Mononuclear cell (primary cell): ENCODE measurements around the gene LCE3B. TPM values are rescaled to one million over a fixed set of nuclear protein-coding genes. Genes with fewer than 3 reads are reported as not detected.
"Not testable (repeated sequence)": the region's sequence is repeated elsewhere in the genome, so short reads cannot be mapped to it uniquely, and the experiment has no call there.

Experiments
- H3K27me3 ChIP-seq: 2 replicates; pipeline ENCODE4 v1.6.0; 2011; ENCODE audit warnings: low read length, control low read depth; ENCODE audit not compliant: insufficient read depth
- H3K4me1 ChIP-seq: 2 replicates; pipeline ENCODE4 v1.5.1; 2011; ENCODE audit warnings: mild to moderate bottlenecking, low read length, control low read depth; ENCODE audit not compliant: insufficient read depth
- H3K4me3 ChIP-seq: 2 replicates; pipeline ENCODE4 v1.5.1; 2011; ENCODE audit warnings: mild to moderate bottlenecking, low read length, moderate library complexity
- H3K9me3 ChIP-seq: 2 replicates; pipeline ENCODE4 v1.5.1; 2011; ENCODE audit warnings: low read depth, mild to moderate bottlenecking, control low read depth, low read length
- total RNA-seq: library from RNA; depleted of rRNA; stranded (reverse); fragments of >200 nt; gene quantifications from one replicate; pipeline ENCODE4 v1.2.3, GENCODE V29; 2012

The LCE3B gene
- total RNA-seq = not detected

DNA sequence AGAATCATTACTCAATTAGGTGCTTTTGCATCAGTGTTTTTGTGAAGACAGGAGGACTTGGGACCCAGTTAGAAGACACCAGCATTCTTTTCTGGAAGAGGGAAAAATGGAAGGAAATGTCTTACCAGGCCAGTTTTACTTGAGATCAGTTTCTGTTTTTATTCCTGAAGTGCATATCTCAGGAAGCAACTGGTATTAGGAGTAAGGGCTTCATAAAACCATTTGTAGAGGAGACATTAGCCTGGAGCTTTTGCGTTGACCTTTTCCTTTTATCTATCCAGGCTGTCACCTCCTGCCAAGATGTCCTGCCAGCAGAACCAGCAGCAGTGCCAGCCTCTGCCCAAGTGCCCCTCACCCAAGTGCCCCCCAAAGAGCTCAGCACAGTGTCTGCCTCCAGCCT is at the start of gene LCE3B:
LCE3B (plus strand) TSS at position 301 of the 400 bp plus-strand sequence; CDS start at position 301, 0 bp downstream.
- Histone ChIP-seq H3K9me3 (no peaks in the 10 kb centered on the region), H3K4me1 (no peaks in the 10 kb centered on the region), H3K4me3 (no peak within 1 kb of the TSS), H3K27me3 (no peaks in the 10 kb centered on the region)

DNA sequence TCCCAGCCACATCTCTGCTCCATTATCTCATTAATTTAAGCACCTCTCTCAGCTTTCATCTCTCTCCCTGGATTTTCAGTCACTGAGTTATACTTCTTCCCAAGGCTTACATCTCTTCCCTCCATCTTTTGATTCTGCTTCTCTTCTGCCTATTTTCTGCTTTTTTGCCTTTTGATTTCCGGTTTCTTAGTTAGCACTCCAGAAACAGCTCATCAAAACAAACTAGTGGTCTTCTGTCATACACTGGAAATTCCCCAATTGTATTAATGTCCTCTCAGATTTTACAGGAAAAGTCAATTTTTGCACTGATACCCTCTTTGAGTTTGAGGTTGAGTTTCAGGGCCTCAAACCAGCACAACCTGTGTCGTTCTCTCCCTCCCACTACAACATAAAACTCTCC is 48.5 kb upstream of the LCE3B start:
- H3K27me3 ChIP-seq = no peaks in the 10 kb centered on the region
- H3K4me1 ChIP-seq = no peaks in the 10 kb centered on the region
- H3K9me3 ChIP-seq = peaks cover 11% of the 10 kb centered on the region
- H3K4me3 ChIP-seq = no peak overlapping the region

GRCh38 chr1:152565535-152566215 is 47.9 kb upstream of the LCE3B start:
- Histone ChIP-seq H3K27me3 (no peaks in the 10 kb centered on the region), H3K4me3 (no peak overlapping the region), H3K9me3 (peaks cover 15% of the 10 kb centered on the region), H3K4me1 (no peaks in the 10 kb centered on the region)

DNA sequence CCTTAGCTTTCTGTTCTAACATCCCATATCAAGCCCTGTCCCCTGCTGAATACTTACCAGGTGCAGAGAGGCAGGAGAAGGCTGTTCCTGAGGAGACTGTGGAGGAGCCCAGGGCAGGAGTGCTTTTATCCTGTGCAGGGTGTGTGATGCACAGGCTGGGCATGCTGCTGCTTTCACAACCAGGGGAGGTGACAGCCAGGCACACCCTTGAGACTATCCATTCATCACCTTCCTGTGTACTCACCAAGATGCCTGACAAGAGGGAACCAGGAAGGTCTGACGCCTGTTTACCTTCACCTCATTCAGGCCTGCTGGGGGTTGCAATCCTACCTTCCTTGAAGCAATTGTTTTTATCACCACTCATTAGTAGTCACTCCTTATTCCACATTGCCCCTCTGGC is 46.9 kb upstream of the LCE3B start, which contains the start of gene LCE3E:
LCE3E (minus strand) TSS at position 100 of the 400 bp plus-strand sequence. CDS start 572 bp downstream, outside the sequence.
- Histone ChIP-seq H3K9me3 (peaks cover 15% of the 10 kb centered on the region), H3K4me1 (no peaks in the 10 kb centered on the region), H3K4me3 (no peak within 1 kb of the TSS), H3K27me3 (peaks cover 1% of the 10 kb centered on the region)

DNA sequence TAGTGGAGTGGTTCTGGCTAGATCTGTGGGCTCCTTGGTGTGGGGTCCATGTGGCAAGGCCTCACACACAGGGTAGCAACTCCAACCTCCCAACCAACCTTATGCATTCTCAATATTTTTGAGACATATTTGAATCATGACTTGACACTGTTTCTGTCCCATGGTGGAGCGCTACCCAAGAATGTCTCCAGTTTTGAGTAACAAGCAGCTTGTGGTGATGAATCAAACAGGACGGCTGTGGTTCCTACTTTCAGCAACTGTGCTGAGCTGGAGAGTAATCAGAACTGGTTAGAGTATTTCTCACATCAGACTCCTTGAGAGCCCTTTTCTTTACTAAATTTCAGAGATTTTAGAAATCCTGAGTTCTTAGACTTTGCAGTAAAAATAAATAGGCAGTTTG is 36.4 kb upstream of the LCE3B start:
- no peaks in the 10 kb centered on the region for H3K4me1 ChIP-seq
- no peak overlapping the region for H3K4me3 ChIP-seq
- no peaks in the 10 kb centered on the region for H3K27me3 ChIP-seq
- H3K9me3 ChIP-seq = no peaks in the 10 kb centered on the region

- H3K4me3 ChIP-seq, H3K4me1 ChIP-seq, H3K27me3 ChIP-seq, H3K9me3 ChIP-seq: not testable (repeated sequence)
Observed at GRCh38 chr1:152579526-152579925, 34.1 kb upstream of the LCE3B start.

DNA sequence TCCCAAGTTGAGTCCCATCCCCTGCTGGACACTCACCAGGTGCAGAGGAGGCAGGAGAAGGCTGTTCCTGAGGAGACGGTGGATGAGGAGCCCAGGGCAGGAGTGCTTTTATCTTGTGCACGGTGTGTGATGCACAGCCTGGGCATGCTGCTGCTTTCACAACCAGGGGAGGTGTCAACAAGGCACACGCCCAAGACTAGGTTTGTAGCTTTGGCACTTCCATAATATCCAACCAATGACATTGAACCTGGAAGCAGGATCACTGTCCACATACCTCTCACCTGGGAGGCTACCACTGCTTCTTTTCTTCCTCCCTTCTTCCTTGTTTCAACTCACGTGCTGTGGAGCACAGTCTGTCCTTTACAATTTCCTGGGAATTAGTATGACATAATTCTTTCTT is 33.2 kb upstream of the LCE3B start, which contains the start of gene LCE3D:
LCE3D (minus strand) TSS at position 84 of the 400 bp plus-strand sequence. CDS start 580 bp downstream, outside the sequence.
- peaks cover 1% of the 10 kb centered on the region for H3K27me3 ChIP-seq
- no peaks in the 10 kb centered on the region for H3K9me3 ChIP-seq
- H3K4me1 ChIP-seq = no peaks in the 10 kb centered on the region
- H3K4me3 ChIP-seq = no peak within 1 kb of the TSS

DNA sequence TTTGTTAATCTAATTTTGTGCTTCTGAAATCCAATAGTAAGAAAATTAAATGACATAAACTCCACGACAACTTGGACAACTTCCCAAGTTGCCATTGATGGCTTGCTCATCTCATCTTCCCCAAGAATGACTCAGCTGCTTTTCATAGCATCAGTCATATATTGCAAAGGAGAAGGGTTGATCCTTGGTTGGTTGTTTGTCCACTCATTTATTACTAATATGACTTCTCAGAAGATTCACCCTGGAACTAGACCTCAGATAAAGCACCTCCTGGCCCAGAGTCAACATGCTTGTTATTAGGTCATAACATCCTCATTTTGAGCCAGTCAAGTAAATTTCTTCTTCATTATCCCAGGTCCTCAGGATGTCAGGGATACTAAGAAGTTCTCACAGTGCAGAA is 31.0 kb upstream of the LCE3B start:
- Histone ChIP-seq H3K9me3 (no peaks in the 10 kb centered on the region), H3K4me1 (no peaks in the 10 kb centered on the region), H3K27me3 (peaks cover 4% of the 10 kb centered on the region), H3K4me3 (no peak overlapping the region)

DNA sequence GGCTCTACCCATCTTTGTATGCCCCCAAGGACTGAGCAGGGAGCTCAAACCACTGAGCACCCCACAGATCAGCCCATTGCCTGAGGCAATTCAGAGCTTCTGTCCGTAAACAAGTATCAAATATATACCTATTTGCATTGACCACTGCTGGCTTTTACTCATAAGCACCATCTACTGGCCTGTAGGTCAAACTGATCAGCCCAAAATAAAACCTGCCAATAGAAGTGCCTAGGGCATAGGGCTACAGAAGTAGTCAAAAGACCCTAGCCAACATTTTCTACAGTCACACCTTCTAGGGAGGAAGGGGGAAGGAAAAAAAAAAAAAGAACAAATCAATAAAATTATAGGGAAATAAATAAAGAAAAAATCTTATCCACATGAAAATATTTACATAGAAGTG is 28.0 kb upstream of the LCE3B start:
- Histone ChIP-seq H3K4me3 (no peak overlapping the region), H3K4me1 (no peaks in the 10 kb centered on the region), H3K27me3 (peaks cover 4% of the 10 kb centered on the region), H3K9me3 (no peaks in the 10 kb centered on the region)

DNA sequence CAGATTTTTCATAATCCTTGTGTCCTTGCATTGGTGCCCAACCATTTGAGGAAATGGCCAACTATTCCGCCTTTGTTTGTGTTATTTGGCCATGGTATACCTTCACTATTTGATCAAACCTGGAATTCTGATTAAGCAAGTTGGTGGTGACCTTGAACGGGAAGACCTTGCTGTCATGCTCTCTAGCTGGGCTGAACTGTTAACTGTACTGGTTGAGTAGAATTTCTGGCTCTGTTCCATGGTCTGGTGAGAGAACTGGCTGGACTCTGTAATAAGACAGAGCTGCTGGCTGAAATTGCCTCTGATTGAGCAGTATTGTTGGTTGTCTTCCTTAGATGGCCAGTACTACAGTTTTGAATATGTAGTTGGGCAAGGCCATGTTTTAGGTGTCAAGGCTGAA is 16.6 kb upstream of the LCE3B start:
- no peak overlapping the region for H3K4me3 ChIP-seq
- no peaks in the 10 kb centered on the region for H3K27me3 ChIP-seq
- H3K4me1 ChIP-seq = no peaks in the 10 kb centered on the region
- peaks cover 11% of the 10 kb centered on the region for H3K9me3 ChIP-seq

- Histone ChIP-seq H3K4me3 (no peak within 1 kb of the TSS), H3K9me3 (peaks cover 6% of the 10 kb centered on the region), H3K27me3 (no peaks in the 10 kb centered on the region), H3K4me1 (no peaks in the 10 kb centered on the region)
Observed at GRCh38 chr1:152599934-152600333, 13.7 kb upstream of the LCE3B start, which contains the start of gene LCE3C. TSS of gene LCE3C (plus strand) at chr1:152600234. CDS start at chr1:152600732, 498 bp downstream.

- Histone ChIP-seq H3K9me3 (peaks cover 7% of the 10 kb centered on the region), H3K4me3 (no peak overlapping the region), H3K4me1 (no peaks in the 10 kb centered on the region), H3K27me3 (no peaks in the 10 kb centered on the region)
Observed at GRCh38 chr1:152621993-152622392, 8.4 kb downstream of the LCE3B start.

- Histone ChIP-seq H3K4me3 (no peak within 1 kb of the TSS), H3K4me1 (no peaks in the 10 kb centered on the region), H3K9me3 (peaks cover 7% of the 10 kb centered on the region), H3K27me3 (no peaks in the 10 kb centered on the region)
Observed at GRCh38 chr1:152622803-152623202, 9.2 kb downstream of the LCE3B start, which contains the start of gene LCE3A. TSS of gene LCE3A (minus strand) at chr1:152623103. CDS start at chr1:152623103, 0 bp downstream.

GRCh38 chr1:152623203-152623844 is 9.7 kb downstream of the LCE3B start:
- H3K4me1 ChIP-seq = no peaks in the 10 kb centered on the region
- H3K27me3 ChIP-seq = no peaks in the 10 kb centered on the region

GRCh38 chr1:152626744-152627143 is 13.1 kb downstream of the LCE3B start:
- Histone ChIP-seq H3K4me3 (no peak overlapping the region), H3K9me3 (no peaks in the 10 kb centered on the region)

More at GRCh38 chr1:152623203-152623844, 9.7 kb downstream of the LCE3B start:
- H3K9me3 ChIP-seq = peaks cover 7% of the 10 kb centered on the region
- no peak overlapping the region for H3K4me3 ChIP-seq

More at GRCh38 chr1:152626744-152627143, 13.1 kb downstream of the LCE3B start:
- H3K27me3 ChIP-seq = no peaks in the 10 kb centered on the region
- no peaks in the 10 kb centered on the region for H3K4me1 ChIP-seq
